Measurements from ENCODE around the gene PHF24.

The PHF24 gene

GRCh38 chr9:34989946-34990635 is 32.0 kb downstream of the PHF24 start:
- Mint-ChIP-seq H3K9me3 (no peaks in the 10 kb centered on the region), H3K4me1 (peaks cover 76% of the 10 kb centered on the region), H3K27ac (peak overlapping the region; percentile 81), H3K27me3 (peaks cover 9% of the 10 kb centered on the region), H3K36me3 (no peaks in the 10 kb centered on the region), H3K4me3 (peak overlapping the region; percentile 83)
- ATAC-seq: no peak

GRCh38 chr9:34990908-34991606 is 33.0 kb downstream of the PHF24 start:
- Mint-ChIP-seq H3K27me3 (peaks cover 9% of the 10 kb centered on the region), H3K36me3 (no peaks in the 10 kb centered on the region), H3K4me1 (peaks cover 66% of the 10 kb centered on the region), H3K27ac (peak overlapping the region; percentile 63), H3K4me3 (peak overlapping the region; percentile 73), H3K9me3 (no peaks in the 10 kb centered on the region)
- no peak for ATAC-seq

- H3K4me3 Mint-ChIP-seq: peak overlapping the region; percentile 67
- H3K4me1 Mint-ChIP-seq: peaks cover 59% of the 10 kb centered on the region
- peaks cover 9% of the 10 kb centered on the region for H3K27me3 Mint-ChIP-seq
- peak; percentile 31 for ATAC-seq
- H3K36me3 Mint-ChIP-seq: peaks cover 7% of the 10 kb centered on the region
- H3K9me3 Mint-ChIP-seq: no peaks in the 10 kb centered on the region
- peak overlapping the region; percentile 63 for H3K27ac Mint-ChIP-seq
These were observed 33.7 kb downstream of the PHF24 start for GRCh38 chr9:34991607-34992375.

GRCh38 chr9:34992376-34992951 is 34.4 kb downstream of the PHF24 start:
- H3K4me1 Mint-ChIP-seq: peaks cover 59% of the 10 kb centered on the region
- no peak for ATAC-seq

GRCh38 chr9:34993502-34994259 is 35.6 kb downstream of the PHF24 start:
- peak overlapping the region; percentile 14 for H3K4me3 Mint-ChIP-seq
- H3K36me3 Mint-ChIP-seq: peaks cover 13% of the 10 kb centered on the region
- peaks cover 9% of the 10 kb centered on the region for H3K27me3 Mint-ChIP-seq
- peak overlapping the region; percentile 63 for H3K27ac Mint-ChIP-seq
- H3K9me3 Mint-ChIP-seq: no peaks in the 10 kb centered on the region
- H3K4me1 Mint-ChIP-seq: peaks cover 55% of the 10 kb centered on the region
- no peak for ATAC-seq

More at GRCh38 chr9:34992376-34992951, 34.4 kb downstream of the PHF24 start:
- peak overlapping the region; percentile 63 for H3K27ac Mint-ChIP-seq
- H3K4me3 Mint-ChIP-seq: peak overlapping the region; percentile 15
- peaks cover 13% of the 10 kb centered on the region for H3K36me3 Mint-ChIP-seq
- peaks cover 9% of the 10 kb centered on the region for H3K27me3 Mint-ChIP-seq
- no peaks in the 10 kb centered on the region for H3K9me3 Mint-ChIP-seq

DNA sequence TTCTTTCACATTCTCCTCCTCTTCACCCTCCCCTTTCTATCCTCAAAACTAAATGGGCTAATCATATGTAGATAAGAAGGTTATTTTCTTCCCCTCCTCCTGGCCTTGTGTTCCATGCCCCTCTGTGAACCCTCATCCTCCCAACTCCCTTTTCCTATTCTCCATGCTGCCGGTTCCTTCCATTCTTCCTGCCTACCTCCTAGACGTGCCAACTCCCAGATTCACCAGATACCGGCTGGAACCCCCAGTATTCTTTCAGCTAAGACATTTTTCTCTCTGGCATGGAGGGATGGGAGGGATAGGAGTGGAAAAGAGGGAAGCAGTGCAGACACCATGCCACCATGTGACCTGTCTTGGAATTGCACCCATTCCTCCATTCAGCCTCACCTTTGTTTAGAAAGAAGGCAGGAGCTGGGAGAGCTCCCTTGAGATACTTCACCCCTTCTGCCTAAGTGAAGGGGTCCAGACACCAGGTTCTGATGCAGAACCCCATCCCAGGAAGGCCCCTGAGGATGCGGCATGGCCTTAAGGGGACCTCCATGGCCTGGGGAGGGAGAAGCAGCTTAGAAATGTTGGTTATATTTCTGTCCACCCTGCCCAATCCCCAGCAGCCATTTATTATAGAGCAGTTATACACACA is 36.3 kb downstream of the PHF24 start:
- no peaks in the 10 kb centered on the region for H3K9me3 Mint-ChIP-seq
- H3K27ac Mint-ChIP-seq: peak overlapping the region; percentile 63
- no peak overlapping the region for H3K4me3 Mint-ChIP-seq
- peaks cover 9% of the 10 kb centered on the region for H3K27me3 Mint-ChIP-seq
- ATAC-seq: no peak
- peaks cover 53% of the 10 kb centered on the region for H3K4me1 Mint-ChIP-seq
- peaks cover 13% of the 10 kb centered on the region for H3K36me3 Mint-ChIP-seq

- peaks cover 13% of the 10 kb centered on the region for H3K36me3 Mint-ChIP-seq
- H3K27me3 Mint-ChIP-seq: peaks cover 9% of the 10 kb centered on the region
- peaks cover 53% of the 10 kb centered on the region for H3K4me1 Mint-ChIP-seq
- H3K4me3 Mint-ChIP-seq: no peak overlapping the region
- no peak overlapping the region for H3K27ac Mint-ChIP-seq
- no peak for ATAC-seq
- no peaks in the 10 kb centered on the region for H3K9me3 Mint-ChIP-seq
These were observed 37.0 kb downstream of the PHF24 start for GRCh38 chr9:34994900-34995669.

GRCh38 chr9:34995670-34996060 is 37.6 kb downstream of the PHF24 start:
- Mint-ChIP-seq H3K36me3 (peaks cover 13% of the 10 kb centered on the region), H3K4me3 (no peak overlapping the region), H3K27ac (no peak overlapping the region), H3K27me3 (peaks cover 7% of the 10 kb centered on the region), H3K4me1 (peaks cover 51% of the 10 kb centered on the region), H3K9me3 (no peaks in the 10 kb centered on the region)
- no peak for ATAC-seq

DNA sequence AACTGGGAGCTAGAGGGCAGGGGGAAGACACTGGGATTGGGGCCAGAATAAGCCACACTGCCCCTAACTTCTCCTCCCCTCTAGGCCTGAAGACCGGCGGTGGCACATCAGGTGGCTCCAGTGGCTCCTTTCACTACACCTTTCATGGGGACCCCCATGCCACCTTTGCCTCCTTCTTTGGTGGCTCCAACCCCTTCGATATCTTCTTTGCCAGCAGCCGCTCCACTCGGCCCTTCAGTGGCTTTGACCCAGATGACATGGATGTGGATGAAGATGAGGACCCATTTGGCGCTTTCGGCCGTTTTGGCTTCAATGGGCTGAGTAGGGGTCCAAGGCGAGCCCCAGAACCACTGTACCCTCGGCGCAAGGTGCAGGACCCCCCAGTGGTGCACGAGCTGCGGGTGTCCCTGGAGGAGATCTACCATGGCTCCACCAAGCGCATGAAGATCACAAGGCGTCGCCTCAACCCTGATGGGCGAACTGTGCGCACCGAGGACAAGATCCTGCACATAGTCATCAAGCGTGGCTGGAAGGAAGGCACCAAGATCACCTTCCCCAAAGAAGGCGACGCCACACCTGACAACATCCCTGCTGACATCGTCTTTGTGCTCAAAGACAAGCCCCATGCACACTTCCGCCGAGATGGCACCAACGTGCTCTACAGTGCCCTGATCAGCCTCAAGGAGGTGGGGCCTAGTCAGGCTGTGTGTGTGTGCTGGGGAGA is 38.3 kb downstream of the PHF24 start:
- no peak overlapping the region for H3K4me3 Mint-ChIP-seq
- no peaks in the 10 kb centered on the region for H3K27me3 Mint-ChIP-seq
- peaks cover 13% of the 10 kb centered on the region for H3K36me3 Mint-ChIP-seq
- H3K9me3 Mint-ChIP-seq: no peaks in the 10 kb centered on the region
- peaks cover 50% of the 10 kb centered on the region for H3K4me1 Mint-ChIP-seq
- no peak overlapping the region for H3K27ac Mint-ChIP-seq
- ATAC-seq: no peak

DNA sequence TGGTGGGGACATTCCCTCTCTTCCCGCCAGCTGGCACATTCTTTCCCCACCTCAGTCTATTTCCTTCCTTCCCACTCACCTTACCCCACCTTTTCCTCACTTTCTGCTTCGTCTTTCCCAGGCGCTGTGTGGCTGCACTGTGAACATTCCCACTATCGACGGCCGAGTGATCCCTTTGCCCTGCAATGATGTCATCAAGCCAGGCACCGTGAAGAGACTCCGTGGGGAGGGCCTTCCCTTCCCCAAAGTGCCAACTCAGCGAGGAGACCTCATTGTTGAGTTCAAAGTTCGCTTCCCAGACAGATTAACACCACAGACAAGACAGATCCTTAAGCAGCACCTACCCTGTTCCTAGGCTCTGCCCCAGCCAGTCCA is 38.8 kb downstream of the PHF24 start:
- Mint-ChIP-seq H3K27ac (no peak overlapping the region), H3K36me3 (peaks cover 13% of the 10 kb centered on the region), H3K4me1 (peaks cover 47% of the 10 kb centered on the region), H3K9me3 (no peaks in the 10 kb centered on the region), H3K4me3 (no peak overlapping the region), H3K27me3 (no peaks in the 10 kb centered on the region)
- no peak for ATAC-seq

GRCh38 chr9:34997379-34997781 is 39.3 kb downstream of the PHF24 start:
- H3K4me3 Mint-ChIP-seq: no peak overlapping the region
- no peak overlapping the region for H3K27ac Mint-ChIP-seq
- ATAC-seq: no peak
- peaks cover 48% of the 10 kb centered on the region for H3K4me1 Mint-ChIP-seq
- H3K36me3 Mint-ChIP-seq: peaks cover 13% of the 10 kb centered on the region
- H3K9me3 Mint-ChIP-seq: no peaks in the 10 kb centered on the region
- no peaks in the 10 kb centered on the region for H3K27me3 Mint-ChIP-seq

GRCh38 chr9:34998266-34998665 is 40.2 kb downstream of the PHF24 start:
- Mint-ChIP-seq H3K4me3 (no peak overlapping the region), H3K9me3 (no peaks in the 10 kb centered on the region), H3K36me3 (peaks cover 13% of the 10 kb centered on the region), H3K27ac (no peak overlapping the region), H3K4me1 (peaks cover 42% of the 10 kb centered on the region), H3K27me3 (no peaks in the 10 kb centered on the region)
- no peak for ATAC-seq

DNA sequence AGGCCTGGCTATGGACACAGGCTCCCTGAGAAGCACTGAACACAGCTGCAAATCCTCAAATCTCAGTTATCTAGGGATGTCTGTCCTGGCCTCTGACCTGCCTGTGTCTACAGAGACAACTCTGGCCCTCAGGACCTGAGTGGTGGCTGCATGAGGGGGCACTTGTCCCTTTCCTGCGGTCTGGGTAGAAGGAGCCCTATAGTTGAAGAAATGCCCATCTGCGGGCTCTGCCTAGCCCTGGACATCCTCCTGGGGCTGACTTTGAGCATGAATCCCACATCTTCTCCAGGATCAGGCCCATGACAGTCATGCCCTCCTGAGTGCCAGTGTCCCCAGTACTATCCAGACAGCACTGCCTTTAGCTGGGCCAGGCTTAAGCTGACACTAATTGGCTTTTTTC is 41.5 kb downstream of the PHF24 start:
- no peak overlapping the region for H3K4me3 Mint-ChIP-seq
- H3K27ac Mint-ChIP-seq: no peak overlapping the region
- no peak for ATAC-seq
- H3K36me3 Mint-ChIP-seq: peaks cover 25% of the 10 kb centered on the region
- H3K27me3 Mint-ChIP-seq: no peaks in the 10 kb centered on the region
- H3K4me1 Mint-ChIP-seq: peaks cover 29% of the 10 kb centered on the region
- no peaks in the 10 kb centered on the region for H3K9me3 Mint-ChIP-seq
